GM21529 (cell line): ENCODE measurements around the gene DIPK2A.

Source experiments
- ATAC-seq: cut with Tn5 transposase; IDR thresholded peaks from one replicate; pipeline ENCODE4 v1.9.1; 2021; ENCODE audit not compliant: unreplicated experiment

The DIPK2A gene, protein sequence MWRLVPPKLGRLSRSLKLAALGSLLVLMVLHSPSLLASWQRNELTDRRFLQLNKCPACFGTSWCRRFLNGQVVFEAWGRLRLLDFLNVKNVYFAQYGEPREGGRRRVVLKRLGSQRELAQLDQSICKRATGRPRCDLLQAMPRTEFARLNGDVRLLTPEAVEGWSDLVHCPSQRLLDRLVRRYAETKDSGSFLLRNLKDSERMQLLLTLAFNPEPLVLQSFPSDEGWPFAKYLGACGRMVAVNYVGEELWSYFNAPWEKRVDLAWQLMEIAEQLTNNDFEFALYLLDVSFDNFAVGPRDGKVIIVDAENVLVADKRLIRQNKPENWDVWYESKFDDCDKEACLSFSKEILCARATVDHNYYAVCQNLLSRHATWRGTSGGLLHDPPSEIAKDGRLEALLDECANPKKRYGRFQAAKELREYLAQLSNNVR

GRCh38 chr3:143971359-143972154, at the start of gene DIPK2A:
DIPK2A (plus strand) TSS chr3:143971823; CDS start chr3:143972333, 510 bp downstream.
- ATAC-seq = peak; percentile 53

DNA sequence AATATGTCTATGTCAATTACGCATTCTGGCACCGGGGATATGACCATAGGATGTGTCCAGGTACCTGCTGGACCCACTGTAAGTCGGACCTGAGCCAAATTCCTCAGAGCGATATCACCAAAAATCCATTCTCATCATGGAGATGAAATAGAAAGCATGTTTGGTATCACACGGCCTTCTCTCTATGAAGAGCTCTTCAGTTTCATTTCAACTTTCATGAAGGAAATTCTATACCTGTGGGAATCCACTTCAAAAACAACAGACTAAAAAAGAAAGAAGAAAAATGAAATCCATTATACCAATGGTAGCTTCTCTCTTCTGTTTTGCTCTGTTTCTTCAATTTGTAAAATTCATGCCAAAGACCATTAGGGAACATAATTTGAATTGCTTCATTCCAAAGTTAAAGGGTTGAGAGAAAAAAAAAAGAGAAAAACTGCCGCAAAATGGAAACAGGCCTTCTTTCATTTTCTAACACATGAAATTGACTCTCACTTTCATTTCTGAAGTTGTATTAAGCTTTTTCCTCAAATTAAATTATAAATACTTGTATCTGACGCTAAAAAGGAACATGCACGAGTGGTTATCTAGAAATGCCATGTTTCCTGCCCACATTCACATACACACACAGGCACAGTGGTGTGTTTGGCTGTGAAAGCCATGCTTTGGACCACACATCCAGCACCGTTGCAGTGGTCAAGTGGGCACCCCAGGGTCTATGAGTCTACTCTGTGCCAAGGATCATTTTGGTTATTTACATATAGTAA, 46.9 kb upstream of the DIPK2A start:
- ATAC-seq = peak; percentile 81

GRCh38 chr3:143928056-143928455, 43.6 kb upstream of the DIPK2A start:
- ATAC-seq = no peak

- no peak for ATAC-seq
Measured at GRCh38 chr3:143928541-143929255, 42.9 kb upstream of the DIPK2A start.

- no peak for ATAC-seq
Measured at GRCh38 chr3:143934791-143935190, 36.8 kb upstream of the DIPK2A start.

- ATAC-seq = no peak
Measured at GRCh38 chr3:143935678-143936077, 35.9 kb upstream of the DIPK2A start.

- ATAC-seq = no peak
Measured at GRCh38 chr3:143950810-143951209, 20.8 kb upstream of the DIPK2A start.

DNA sequence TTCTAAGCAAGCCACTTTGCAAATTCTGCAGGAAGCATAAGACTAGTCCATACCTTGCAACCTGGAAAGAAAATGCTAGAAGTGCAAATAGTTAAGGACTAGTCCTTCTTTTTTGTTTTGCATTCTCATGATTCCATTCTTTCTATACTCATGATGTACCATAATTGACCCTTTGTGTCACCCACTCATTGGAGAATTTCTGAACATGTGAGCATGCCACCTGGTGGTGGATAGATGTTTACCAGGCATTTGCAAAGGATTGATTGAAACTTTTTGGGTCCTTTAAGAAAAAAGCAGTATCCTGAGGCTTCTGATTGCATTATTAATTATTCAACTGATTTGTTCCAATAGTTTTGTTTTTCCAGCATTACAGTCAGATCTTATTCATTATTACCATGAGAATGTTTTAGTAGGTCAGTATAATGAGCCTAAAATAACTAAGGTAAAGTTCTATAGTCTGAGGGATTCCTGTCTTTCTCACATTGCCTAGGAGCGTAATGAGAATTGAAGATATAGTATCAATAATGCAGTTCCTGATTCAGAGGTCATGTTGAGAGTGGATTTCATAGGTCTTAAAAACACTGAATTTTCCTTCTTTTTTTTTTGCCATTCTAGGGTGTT, 20.2 kb upstream of the DIPK2A start:
- peak; percentile 80 for ATAC-seq

- ATAC-seq = no peak
Measured at GRCh38 chr3:143952569-143953072, 19.0 kb upstream of the DIPK2A start.

- no peak for ATAC-seq
Measured at GRCh38 chr3:143955113-143955512, 16.5 kb upstream of the DIPK2A start.

DNA sequence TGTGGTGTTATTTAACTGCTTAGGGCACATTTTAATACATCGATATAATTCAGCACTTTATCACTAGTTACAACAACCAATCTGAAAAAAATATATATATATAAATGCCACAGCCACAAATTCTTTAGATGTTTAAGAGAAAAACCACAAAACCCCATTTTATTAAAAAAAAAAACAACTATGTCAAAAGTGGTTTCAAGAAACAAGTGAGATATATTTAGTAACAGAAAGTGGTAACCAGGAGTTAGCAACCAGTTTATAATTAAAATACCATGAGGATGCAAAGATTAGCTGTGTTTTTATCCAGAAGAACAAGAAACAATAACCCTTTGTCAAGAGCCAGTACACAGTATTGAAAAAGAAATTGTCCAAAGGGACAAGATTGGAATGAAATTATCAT, 14.8 kb upstream of the DIPK2A start:
- ATAC-seq = no peak

- no peak for ATAC-seq
Measured at GRCh38 chr3:143957453-143957852, 14.2 kb upstream of the DIPK2A start.

- no peak for ATAC-seq
Measured at GRCh38 chr3:143958966-143959365, 12.7 kb upstream of the DIPK2A start.

GRCh38 chr3:143961342-143961741, 10.3 kb upstream of the DIPK2A start:
- ATAC-seq = no peak

- ATAC-seq = no peak
Measured at GRCh38 chr3:143963946-143964345, 7.7 kb upstream of the DIPK2A start.

- peak; percentile 25 for ATAC-seq
Measured at GRCh38 chr3:143970773-143971358, 757 bp upstream of the DIPK2A start.

GRCh38 chr3:143972155-143972504, 507 bp downstream of the DIPK2A start:
- ATAC-seq = no peak

- peak; percentile 35 for ATAC-seq
Measured at GRCh38 chr3:143972505-143973258, 1.1 kb downstream of the DIPK2A start.
